GM18870 (cell line): Measurements from ENCODE around the gene CLPTM1L.
"Not testable (repeated sequence)": the region's sequence is repeated elsewhere in the genome, so short reads cannot be mapped to it uniquely, and the experiment has no call there.

ENCODE experiments used
- ATAC-seq: cut with Tn5 transposase; IDR thresholded peaks from one replicate; pipeline ENCODE4 v1.9.1; 2021; ENCODE audit warnings: moderate library complexity; ENCODE audit not compliant: unreplicated experiment

Gene CLPTM1L

DNA sequence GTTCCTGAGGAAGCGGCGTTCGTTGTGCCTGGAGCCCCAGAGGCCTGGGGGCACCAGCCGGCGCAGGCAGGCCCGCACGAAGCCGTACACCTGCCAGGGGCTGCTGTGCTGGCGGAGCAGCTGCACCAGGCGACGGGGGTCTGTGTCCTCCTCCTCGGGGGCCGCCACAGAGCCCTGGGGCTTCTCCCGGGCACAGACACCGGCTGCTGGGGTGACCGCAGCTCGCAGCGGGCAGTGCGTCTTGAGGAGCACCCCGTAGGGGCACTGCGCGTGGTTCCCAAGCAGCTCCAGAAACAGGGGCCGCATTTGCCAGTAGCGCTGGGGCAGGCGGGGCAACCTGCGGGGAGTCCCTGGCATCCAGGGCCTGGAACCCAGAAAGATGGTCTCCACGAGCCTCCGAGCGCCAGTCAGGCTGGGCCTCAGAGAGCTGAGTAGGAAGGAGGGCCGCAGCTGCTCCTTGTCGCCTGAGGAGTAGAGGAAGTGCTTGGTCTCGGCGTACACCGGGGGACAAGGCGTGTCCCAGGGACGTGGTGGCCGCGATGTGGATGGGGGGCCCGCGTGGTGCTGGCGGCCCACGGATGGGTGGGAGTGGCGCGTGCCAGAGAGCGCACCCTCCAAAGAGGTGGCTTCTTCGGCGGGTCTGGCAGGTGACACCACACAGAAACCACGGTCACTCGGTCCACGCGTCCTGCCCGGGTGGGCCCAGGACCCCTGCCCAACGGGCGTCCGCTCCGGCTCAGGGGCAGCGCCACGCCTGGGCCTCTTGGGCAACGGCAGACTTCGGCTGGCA is 51.3 kb downstream of the CLPTM1L start:
- no peak for ATAC-seq

GRCh38 chr5:1292846-1293415 is 52.0 kb downstream of the CLPTM1L start:
- no peak for ATAC-seq

- no peak for ATAC-seq
These were observed 52.8 kb downstream of the CLPTM1L start for GRCh38 chr5:1292139-1292538.

GRCh38 chr5:1291611-1292080 is 53.3 kb downstream of the CLPTM1L start:
- ATAC-seq: no peak

- ATAC-seq: not testable (repeated sequence)
These were observed 53.9 kb downstream of the CLPTM1L start for GRCh38 chr5:1290956-1291355.

DNA sequence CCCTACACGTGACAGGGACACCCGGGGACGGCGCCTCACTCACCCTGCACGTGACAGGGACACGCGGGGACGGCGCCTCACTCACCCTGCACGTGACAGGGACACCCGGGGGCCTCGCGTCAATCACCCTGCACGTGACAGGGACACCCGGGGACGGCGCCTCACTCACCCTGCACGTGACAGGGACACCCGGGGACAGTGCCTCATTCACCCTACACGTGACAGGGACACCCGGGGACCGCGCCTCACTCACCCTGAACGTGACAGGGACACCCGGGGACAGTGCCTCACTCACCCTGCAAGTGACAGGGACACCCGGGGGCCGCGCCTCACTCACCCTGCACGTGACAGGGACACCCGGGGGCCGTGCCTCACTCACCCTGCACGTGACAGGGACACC is 55.3 kb downstream of the CLPTM1L start:
- ATAC-seq: not testable (repeated sequence)

GRCh38 chr5:1288439-1289335 is 56.2 kb downstream of the CLPTM1L start:
- ATAC-seq: no peak

- no peak for ATAC-seq
These were observed 59.0 kb downstream of the CLPTM1L start for GRCh38 chr5:1285883-1286291.

GRCh38 chr5:1285141-1285540 is 59.8 kb downstream of the CLPTM1L start:
- no peak for ATAC-seq

DNA sequence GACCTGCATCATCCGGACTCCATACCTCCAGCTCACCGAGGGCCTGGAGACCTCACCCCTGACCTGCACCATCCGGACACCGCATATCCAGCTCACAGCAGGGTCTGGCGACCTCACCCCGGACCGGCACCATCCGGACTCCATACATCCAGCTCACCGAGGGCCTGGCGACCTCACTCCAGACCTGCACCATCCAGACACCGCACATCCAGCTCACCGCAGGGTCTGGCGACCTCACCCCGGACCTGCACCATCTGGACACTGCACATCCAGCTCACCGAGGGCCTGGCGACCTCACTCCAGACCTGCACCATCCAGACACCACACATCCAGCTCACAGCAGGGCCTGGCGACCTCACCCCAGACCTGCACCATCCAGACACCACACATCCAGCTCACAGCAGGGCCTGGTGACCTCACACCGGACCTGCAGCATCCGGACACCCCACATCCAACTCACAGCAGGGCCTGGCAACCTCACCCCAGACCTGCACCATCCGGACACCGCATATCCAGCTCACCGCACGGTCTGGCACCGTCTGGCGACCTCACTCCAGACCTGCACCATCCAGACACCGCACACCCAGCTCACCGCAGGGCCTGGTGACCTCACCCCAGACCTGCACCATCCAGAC is 60.4 kb downstream of the CLPTM1L start:
- not testable (repeated sequence) for ATAC-seq

DNA sequence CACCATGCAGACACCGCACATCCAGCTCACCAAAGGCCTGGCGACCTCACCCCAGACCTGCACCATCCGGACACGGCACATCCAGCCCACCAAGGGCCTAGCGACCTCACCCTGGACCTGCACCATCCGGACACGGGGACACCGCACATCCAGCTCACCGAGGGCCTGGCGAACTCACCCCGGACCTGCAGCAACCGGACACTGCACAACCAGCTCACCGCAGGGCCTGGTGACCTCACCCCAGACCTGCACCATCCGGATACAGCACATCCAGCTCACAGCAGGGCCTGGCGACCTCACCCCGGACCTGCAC is 61.2 kb downstream of the CLPTM1L start:
- not testable (repeated sequence) for ATAC-seq

GRCh38 chr5:1282993-1283728 is 61.7 kb downstream of the CLPTM1L start:
- ATAC-seq: not testable (repeated sequence)

DNA sequence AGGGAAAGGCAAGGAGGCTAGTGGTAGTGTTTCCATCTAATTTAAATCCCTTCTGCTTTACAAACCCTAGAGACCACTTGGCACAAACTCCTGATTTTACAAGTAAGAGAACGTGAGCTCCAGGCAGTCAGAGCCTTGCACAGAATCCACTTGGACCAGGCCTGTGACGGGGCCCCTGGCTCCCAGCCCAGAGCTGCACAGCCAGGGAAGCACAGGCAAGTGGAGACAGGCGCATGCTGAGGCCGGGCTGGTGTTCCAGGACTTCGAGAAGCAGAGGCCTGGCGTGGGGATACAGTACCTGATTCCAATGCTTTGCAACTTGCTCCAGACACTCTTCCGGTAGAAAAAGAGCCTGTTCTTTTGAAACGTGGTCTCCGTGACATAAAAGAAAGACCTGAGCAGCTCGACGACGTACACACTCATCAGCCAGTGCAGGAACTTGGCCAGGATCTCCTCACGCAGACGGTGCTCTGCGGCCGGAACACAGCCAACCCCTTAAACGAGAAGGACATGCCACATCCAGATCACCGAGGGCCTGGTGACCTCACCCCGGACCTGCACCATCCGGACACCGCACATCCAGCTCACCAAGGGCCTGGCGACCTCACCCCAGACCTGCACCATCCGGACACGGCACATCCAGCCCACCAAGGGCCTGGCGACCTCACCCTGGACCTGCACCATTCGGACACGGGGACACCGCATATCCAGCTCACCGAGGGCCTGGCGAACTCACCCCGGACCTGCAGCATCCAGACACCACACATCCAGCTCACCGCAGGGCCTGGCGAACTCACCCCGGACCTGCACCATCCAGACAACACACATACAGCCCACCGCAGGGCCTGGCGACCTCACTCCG is 62.5 kb downstream of the CLPTM1L start:
- ATAC-seq: no peak

DNA sequence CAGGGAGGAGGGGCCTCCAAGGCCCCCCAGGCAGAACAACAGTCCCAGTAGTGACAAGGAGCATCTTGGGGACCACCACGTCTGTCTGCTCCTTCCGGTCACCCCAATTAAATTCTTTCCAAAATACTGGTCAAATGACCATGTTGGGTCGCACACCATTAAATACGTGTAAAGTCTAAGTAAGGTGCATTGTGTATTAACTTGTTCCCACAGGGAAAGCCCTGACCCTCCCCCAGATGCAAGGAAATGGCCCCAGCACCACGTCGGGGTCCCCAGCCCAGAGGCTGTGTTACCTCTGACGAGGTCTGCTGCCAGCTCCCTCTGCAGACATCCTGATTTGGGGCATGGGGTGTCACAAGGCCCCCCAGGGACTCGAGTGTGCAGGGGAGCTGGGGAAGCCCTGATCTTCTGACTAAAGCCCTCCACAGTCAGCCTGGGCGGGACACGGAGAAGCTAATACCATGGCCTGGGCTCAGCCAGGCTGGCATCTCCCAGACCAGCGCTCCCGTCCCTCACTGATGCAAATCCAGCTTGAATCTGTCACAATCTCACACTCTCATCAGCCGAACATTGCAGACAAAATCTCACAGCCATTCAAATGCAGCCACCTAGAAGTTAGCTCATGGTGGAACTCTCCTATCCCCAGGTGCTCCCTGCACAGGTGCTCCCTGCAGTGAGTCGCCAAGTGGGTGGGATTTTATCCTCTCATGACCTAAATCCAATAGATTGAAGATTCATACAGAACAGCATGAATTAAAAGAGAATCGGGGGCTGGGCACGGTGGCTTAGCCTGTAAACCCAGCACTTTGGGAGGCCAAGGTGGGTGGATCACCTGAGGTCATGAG is 63.6 kb downstream of the CLPTM1L start:
- no peak for ATAC-seq

DNA sequence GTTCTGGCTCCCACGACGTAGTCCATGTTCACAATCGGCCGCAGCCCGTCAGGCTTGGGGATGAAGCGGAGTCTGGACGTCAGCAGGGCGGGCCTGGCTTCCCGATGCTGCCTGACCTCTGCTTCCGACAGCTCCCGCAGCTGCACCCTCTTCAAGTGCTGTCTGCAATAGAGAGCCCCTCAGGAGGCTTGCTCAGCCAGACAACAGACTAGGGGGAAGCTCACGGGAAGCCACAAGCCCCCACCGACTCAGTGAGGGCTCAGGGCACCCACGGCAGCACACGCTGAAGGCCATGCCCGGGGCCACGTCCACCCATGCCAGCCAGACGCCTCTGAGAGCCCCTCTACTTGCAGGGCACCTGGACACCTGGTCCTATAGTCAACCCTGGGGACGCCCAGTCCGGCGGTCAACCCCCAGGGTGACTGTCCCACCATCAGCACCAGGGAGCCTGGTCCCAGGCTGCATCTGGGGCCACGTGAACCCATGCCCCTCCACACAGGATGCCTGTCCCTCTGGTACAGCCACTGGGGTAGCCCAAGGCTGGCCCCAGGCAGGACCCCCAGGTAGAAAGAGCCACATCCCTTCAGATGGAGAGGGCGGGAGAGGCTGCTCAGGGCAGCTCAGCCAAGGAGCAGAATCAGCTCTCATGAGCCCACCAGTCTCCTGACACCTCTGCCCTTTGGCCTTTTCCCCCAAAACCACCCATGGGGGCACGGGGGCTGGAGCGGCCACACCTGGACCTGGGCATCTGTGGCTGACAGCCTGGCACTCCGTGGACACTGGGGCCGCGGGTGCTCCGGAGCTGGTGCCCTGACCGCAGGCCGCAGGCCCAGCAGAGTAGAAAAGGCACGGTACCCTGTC is 64.5 kb downstream of the CLPTM1L start:
- ATAC-seq: no peak

DNA sequence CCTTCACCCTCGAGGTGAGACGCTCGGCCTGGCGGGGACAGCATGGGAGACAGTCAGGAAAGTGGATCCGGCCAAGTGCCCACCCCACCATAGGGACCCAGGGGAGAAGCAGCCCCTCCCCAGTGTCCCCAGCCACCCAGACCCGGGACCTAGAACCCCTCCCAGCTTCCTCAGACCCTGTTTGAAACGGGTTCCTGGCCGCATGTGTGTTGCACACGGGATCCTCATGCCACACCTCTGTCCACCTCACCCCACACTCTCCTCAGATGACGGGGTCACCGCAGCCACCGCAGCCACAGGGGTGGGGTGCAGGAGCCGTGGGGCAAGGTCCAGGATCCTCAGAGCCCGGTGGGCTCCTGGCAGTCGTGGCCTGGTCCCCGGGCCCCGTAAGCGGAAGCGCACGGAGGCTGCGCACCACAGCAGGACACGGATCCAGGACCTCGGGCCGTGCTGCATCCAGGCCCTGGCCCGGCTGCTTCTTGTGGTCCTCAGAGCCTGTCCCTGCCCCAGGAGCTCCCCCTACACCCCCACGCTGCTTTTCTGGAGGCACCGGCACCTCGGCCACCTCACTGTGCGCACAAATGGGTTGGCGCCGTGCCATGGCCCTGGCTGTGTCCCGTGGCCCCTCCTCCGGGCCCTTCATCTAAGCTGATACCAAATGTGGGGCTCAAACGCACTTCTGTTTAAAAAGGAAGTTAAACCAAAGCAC is 65.3 kb downstream of the CLPTM1L start:
- no peak for ATAC-seq
